ENCODE results near the gene RPL28.

RPL28 gene

GRCh38 chr19:55384920-55385723 is 610 bp upstream of the RPL28 start:
- FAIRE-seq (no peak), DNase-seq (ENCODE audit: insufficient read length, low spot score) (no peak)
- TF ChIP-seq CTCF (IDR thresholded peaks at IDR 0.05; ENCODE audit: insufficient read depth, missing control alignments) = no peak

GRCh38 chr19:55386493-55386971 is 800 bp downstream of the RPL28 start:
- DNase-seq (ENCODE audit: insufficient read length, low spot score) (no peak), FAIRE-seq (no peak)
- no peak for TF ChIP-seq CTCF (IDR thresholded peaks at IDR 0.05; ENCODE audit: insufficient read depth, missing control alignments)

- no peak for FAIRE-seq
- no peak for DNase-seq (ENCODE audit: insufficient read length, low spot score)
- no peak for TF ChIP-seq CTCF (IDR thresholded peaks at IDR 0.05; ENCODE audit: insufficient read depth, missing control alignments)
These were observed 2.2 kb downstream of the RPL28 start for GRCh38 chr19:55387736-55388497.

GRCh38 chr19:55389386-55390317 is 3.9 kb downstream of the RPL28 start:
- no peak for DNase-seq (ENCODE audit: insufficient read length, low spot score)
- TF ChIP-seq CTCF (IDR thresholded peaks at IDR 0.05; ENCODE audit: insufficient read depth, missing control alignments) = no peak
- no peak for FAIRE-seq

GRCh38 chr19:55390461-55390880 is 4.7 kb downstream of the RPL28 start:
- no peak for DNase-seq (ENCODE audit: insufficient read length, low spot score)
- no peak for FAIRE-seq

More at GRCh38 chr19:55390461-55390880, 4.7 kb downstream of the RPL28 start:
- TF ChIP-seq CTCF (IDR thresholded peaks at IDR 0.05; ENCODE audit: insufficient read depth, missing control alignments) = no peak
